Ishikawa (cell line): ENCODE results near the gene GALNT2.

Experiments
- CEBPB ChIP-seq: IDR thresholded peaks from 2 replicates; pipeline ENCODE4 v1.6.1; 2012
- FOXM1 ChIP-seq: IDR thresholded peaks from 2 replicates; pipeline ENCODE4 v1.6.1; 2012; ENCODE audit warnings: low read depth, borderline replicate concordance
- NFIC ChIP-seq: IDR thresholded peaks from 2 replicates; pipeline ENCODE4 v1.6.1; 2012
- RAD21 ChIP-seq: IDR thresholded peaks from 2 replicates; pipeline ENCODE4 v1.6.1; 2012; ENCODE audit warnings: low read depth
- TEAD4 ChIP-seq: IDR thresholded peaks from 2 replicates; pipeline ENCODE4 v1.6.1; 2012

DNA sequence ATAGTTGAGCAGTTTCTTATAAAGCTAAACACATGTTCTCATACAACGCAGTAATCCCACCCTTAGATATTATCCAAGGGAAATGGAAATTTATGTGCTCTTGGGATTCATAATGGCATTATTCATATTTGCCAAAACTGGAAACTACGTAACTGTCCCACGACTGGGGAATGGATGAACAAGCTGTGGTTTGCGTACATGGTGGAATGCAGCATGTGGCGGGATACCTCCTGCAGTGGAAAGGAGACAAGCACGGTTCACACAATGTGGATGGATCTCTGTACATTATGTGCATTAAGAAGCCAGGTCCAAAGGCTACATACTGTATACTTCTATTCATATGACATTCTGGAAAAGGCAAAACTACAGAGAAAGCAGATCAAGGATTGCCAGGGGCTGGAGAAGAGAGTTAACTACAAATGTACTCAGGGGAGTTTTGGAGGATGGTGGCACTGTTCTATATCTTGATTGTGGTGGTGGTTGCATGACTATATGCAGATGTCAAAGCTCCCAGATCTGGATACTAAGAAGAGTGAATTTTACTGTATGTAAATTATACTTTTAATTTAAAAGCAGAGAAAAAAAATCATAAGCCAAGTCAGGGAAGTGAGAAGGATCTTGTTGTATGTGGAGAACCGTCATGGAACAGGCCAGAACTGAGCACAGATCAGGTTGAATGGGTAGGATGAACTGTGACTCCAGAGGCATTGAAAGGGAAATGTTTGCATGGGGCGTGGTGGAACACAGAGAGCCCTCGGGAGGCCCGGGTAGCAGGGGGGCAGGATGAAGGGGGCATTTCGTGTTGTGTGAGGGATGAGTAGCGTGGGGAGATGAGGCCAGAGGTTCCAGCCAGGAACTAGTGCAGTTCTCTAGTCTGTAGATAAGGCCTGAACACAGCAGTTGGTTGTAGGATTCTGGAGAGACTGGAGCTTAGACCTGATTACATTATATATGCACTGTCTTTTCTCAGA lies 90.7 kb downstream of the GALNT2 start:
- TF ChIP-seq RAD21 (no peak), CEBPB (no peak), NFIC (no peak), FOXM1 (no peak), TEAD4 (no peak)
